OCI-LY7 (cell line): ENCODE measurements around the gene SPATA32.
"Not testable (repeated sequence)": the region's sequence is repeated elsewhere in the genome, so short reads cannot be mapped to it uniquely, and the experiment has no call there.

Experiments
- EZH2phosphoT487 ChIP-seq: fragments of 200-600 bp; sonication (generic); IDR thresholded peaks from 2 replicates; pipeline ENCODE4 v1.6.1; 2018; ENCODE audit warnings: low read depth, borderline replicate concordance, mild to moderate bottlenecking, mixed run types, antibody characterized with exemption, low read length, moderate library complexity, mixed read lengths
- TF ChIP-seq, protein P1 (sequence below): fragments of 200-600 bp; sonication (generic); conservative IDR thresholded peaks from 2 replicates; pipeline ENCODE4 v1.5.1; 2014; ENCODE audit warnings: mild to moderate bottlenecking, antibody characterized with exemption, low read length, moderate library complexity, mixed read lengths

DNA sequence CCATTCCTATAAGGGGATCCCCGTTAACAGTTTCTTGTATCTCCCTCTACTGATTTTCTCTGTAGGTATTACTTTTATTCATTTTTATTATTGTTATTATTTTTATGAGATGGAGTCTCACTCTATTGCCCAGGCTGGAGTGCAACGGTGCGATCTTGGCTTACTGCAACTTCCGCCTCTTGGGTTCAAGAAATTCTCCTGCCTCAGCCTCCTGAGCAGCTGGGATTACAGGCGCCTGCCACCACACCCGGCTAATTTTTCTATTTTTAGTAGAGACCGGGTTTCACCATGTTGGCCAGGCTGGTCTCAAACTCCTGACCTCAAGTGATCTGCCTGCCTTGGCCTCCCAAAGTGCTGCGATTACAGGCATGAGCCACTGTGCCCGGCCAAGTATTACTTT, 40.3 kb upstream of the SPATA32 start:
- TF ChIP-seq, protein P1, sequence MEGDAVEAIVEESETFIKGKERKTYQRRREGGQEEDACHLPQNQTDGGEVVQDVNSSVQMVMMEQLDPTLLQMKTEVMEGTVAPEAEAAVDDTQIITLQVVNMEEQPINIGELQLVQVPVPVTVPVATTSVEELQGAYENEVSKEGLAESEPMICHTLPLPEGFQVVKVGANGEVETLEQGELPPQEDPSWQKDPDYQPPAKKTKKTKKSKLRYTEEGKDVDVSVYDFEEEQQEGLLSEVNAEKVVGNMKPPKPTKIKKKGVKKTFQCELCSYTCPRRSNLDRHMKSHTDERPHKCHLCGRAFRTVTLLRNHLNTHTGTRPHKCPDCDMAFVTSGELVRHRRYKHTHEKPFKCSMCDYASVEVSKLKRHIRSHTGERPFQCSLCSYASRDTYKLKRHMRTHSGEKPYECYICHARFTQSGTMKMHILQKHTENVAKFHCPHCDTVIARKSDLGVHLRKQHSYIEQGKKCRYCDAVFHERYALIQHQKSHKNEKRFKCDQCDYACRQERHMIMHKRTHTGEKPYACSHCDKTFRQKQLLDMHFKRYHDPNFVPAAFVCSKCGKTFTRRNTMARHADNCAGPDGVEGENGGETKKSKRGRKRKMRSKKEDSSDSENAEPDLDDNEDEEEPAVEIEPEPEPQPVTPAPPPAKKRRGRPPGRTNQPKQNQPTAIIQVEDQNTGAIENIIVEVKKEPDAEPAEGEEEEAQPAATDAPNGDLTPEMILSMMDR: not testable (repeated sequence)
- TF ChIP-seq EZH2phosphoT487: not testable (repeated sequence)
